Suprapubic skin (tissue), 4 donors: ENCODE results near the gene FKBP4.

Experiments
- CTCF ChIP-seq, 2 donors: fragments of 200-600 bp in 1 of 2; fragments of 450-650 bp in 1 of 2; sonication (generic) in 1 of 2; IDR thresholded peaks; one replicate each; pipeline ENCODE4 v1.5.1; 2016 to 2019; ENCODE audit warnings: antibody characterized with exemption in 2 of 2, mild to moderate bottlenecking in 1 of 2, moderate library complexity in 1 of 2
- POLR2A ChIP-seq, 2 donors: fragments of 450-650 bp; IDR thresholded peaks; one replicate each; pipeline ENCODE4 v1.6.1; 2017; ENCODE audit warnings: antibody characterized with exemption in 2 of 2, mild to moderate bottlenecking in 2 of 2, moderate library complexity in 2 of 2
- POLR2AphosphoS5 ChIP-seq, 3 donors: sonication (generic); formaldehyde crosslinking; IDR thresholded peaks; one replicate each; pipeline ENCODE4 v1.6.1; 2017; ENCODE audit warnings: antibody characterized with exemption in 3 of 3

DNA sequence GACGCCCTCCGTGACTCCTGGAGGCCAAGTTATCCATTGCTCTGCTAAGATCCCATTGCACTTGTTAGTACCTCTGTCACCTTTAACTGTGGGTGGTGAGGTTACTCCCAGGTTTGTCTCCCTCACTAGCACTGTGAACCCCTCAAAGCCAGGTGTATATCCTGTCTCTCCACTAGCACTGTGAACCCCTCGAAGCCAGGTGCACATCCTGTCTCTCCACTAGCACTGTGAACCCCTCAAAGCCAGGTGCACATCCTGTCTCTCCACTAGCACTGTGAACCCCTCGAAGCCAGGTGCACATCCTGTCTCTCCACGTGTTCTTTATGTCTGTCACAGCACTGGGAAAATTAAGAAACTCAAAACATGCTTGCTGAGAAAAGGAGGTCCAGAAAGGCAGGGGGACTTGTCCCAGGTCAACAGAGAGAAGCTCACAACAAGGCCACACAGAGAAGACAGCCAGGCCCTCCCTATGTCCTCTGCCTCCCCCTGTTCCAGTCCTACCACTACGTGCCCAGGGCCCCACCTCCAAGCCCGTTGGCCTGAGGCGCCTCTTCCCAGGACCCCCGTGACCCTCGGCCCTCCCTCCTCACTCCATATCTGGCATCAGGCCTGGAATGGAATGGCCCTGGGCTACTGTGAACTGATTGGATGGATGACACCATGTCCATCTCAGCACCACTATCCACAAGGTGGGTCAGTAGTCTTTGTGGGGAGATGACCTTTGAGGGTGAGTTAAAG, 26.4 kb upstream of the FKBP4 start:
- TF ChIP-seq CTCF (IDR thresholded peaks at IDR 0.05) (no peak), POLR2AphosphoS5 (IDR thresholded peaks at IDR 0.05) (no peak), POLR2A (IDR thresholded peaks at IDR 0.05) (no peak)
